ENCODE results near the gene RASSF10.

The RASSF10 gene

DNA sequence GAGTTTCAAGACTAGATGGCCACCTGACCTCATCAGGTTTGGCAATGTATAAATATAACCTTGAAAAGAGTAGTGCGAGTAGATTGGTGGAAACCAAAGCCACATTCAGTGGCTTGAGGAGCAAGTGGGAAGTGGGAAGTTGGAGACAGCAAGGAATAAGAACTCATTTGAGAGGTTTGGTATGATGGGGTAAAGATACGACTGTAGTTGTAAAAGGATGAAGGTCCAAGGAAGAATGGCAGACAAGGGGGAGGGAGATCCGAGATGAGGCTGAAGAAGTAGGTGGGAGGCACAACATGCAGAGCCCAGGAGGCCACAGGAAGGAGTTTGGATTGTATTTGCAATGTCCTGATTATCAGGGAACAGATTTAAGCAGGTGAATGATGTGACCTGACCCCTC lies 20.8 kb downstream of the RASSF10 start:
- in situ Hi-C loops (cut with HindIII; ENCODE audit: low sequenced_read_pairs), result no loop called here
- TF ChIP-seq, protein P1, sequence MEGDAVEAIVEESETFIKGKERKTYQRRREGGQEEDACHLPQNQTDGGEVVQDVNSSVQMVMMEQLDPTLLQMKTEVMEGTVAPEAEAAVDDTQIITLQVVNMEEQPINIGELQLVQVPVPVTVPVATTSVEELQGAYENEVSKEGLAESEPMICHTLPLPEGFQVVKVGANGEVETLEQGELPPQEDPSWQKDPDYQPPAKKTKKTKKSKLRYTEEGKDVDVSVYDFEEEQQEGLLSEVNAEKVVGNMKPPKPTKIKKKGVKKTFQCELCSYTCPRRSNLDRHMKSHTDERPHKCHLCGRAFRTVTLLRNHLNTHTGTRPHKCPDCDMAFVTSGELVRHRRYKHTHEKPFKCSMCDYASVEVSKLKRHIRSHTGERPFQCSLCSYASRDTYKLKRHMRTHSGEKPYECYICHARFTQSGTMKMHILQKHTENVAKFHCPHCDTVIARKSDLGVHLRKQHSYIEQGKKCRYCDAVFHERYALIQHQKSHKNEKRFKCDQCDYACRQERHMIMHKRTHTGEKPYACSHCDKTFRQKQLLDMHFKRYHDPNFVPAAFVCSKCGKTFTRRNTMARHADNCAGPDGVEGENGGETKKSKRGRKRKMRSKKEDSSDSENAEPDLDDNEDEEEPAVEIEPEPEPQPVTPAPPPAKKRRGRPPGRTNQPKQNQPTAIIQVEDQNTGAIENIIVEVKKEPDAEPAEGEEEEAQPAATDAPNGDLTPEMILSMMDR (IDR thresholded peaks at IDR 0.05; ENCODE audit: low read depth, low read length), result no peak
- H3K4me3 ChIP-seq (ENCODE audit: low read depth, low read length), result no peak overlapping the region
- DNase-seq (ENCODE audit: low read depth, low spot score), result no peak

DNA sequence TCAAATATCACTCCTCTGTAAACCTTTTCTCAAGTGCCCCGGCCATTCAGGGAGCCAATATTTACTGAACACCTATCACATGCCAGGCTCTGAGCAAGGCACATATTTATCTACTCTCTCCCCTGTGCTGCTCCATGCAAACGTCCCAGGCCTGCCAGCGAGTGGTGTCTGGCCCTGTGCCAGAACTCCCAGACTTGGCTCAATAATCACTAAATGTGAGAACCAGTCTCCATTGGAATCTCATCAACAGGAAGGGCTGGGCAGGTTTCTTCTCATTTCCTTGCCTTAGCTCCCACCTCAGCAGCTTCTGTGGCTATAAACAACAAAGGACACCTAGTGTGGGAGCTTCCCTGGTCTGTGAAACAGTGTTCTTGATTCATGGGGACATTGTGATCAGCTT lies 21.7 kb downstream of the RASSF10 start:
- in situ Hi-C loops (cut with HindIII; ENCODE audit: low sequenced_read_pairs), result no loop called here
- no peak overlapping the region for H3K4me3 ChIP-seq (ENCODE audit: low read depth, low read length)
- DNase-seq (ENCODE audit: low read depth, low spot score), result no peak
- TF ChIP-seq, protein P1 (IDR thresholded peaks at IDR 0.05; ENCODE audit: low read depth, low read length), result no peak

DNA sequence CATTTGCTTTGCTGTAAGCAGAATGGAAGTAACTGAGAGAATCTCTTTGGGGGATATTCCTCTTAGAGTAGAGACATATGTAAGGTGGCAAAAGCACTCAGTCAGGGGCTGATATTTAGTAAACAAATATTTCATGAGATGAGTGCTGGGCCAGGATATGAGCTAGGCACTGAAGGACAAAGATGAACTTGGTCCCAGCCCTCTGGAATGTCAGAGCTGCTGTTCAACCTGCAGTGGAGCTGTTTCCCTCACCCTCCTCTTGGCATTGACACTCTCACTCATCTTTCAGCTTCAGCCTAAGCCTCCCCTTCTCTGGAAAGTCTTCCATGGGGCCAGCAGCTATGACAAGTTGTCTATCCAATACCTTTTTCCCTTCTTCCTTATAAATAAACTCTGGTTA lies 22.2 kb downstream of the RASSF10 start:
- TF ChIP-seq, protein P1 (IDR thresholded peaks at IDR 0.05; ENCODE audit: low read depth, low read length), result no peak
- no peak overlapping the region for H3K4me3 ChIP-seq (ENCODE audit: low read depth, low read length)
- DNase-seq (ENCODE audit: low read depth, low spot score), result no peak
- in situ Hi-C loops (cut with HindIII; ENCODE audit: low sequenced_read_pairs), result no loop called here

DNA sequence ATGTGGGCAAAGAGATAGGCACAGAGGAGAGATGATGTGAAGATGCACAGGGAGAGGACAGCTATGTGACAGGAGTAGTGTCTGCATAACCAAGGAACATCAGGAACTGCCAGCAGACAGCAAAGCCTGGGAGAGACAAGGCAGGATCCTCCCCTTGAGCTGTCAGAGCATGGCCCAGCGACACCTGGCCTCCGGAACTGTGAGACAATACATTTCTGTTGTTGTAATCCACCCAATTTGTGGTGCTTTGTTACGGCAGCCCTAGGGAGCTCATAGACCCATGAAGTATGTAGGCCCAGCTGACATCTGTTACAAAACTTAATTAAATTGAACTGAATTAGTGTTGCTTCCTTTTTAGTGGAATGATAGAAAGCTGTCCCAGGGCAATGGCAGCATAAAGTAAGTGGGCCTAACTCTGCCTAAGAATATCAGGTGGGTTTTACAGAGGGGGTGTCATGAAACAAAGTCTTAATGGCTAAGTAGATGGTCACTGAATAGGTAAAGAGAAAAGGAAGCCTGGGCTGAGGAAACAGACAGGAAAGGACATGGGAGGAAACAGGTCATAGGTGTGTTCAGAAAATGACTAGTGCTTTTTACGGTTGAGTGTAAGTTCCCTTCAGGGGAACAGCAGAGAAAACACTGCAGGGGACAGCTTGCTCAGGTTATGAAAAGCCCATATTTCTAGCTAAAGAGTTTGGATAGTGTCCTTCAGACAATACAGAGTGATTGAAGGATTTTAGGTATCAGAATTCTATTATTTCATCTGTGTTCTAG lies 24.8 kb downstream of the RASSF10 start:
- no peak overlapping the region for H3K4me3 ChIP-seq (ENCODE audit: low read depth, low read length)
- in situ Hi-C loops (cut with HindIII; ENCODE audit: low sequenced_read_pairs), result no loop called here
- no peak for DNase-seq (ENCODE audit: low read depth, low spot score)
- TF ChIP-seq, protein P1 (IDR thresholded peaks at IDR 0.05; ENCODE audit: low read depth, low read length), result no peak

DNA sequence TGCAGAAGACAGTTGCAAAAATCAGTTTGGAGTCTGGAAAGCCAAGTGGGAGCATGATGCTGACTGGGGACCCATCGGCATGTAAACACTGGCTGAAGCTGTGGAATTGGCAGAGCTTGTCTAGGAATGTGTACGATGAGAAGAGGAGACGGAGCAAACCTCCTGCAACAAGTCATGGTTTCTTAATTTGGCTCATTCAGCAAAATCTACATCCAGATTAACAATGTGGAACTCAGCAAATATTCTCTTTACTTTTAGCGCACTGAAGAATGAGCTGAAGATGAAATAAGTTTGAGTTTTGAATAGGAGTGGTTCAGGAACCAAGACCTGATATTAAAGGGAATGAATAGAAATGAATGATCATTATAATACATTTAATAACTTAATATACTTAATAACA lies 26.6 kb downstream of the RASSF10 start:
- H3K4me3 ChIP-seq (ENCODE audit: low read depth, low read length), result no peak overlapping the region
- TF ChIP-seq, protein P1 (IDR thresholded peaks at IDR 0.05; ENCODE audit: low read depth, low read length), result no peak
- no peak for DNase-seq (ENCODE audit: low read depth, low spot score)
- in situ Hi-C loops (cut with HindIII; ENCODE audit: low sequenced_read_pairs), result no loop called here

DNA sequence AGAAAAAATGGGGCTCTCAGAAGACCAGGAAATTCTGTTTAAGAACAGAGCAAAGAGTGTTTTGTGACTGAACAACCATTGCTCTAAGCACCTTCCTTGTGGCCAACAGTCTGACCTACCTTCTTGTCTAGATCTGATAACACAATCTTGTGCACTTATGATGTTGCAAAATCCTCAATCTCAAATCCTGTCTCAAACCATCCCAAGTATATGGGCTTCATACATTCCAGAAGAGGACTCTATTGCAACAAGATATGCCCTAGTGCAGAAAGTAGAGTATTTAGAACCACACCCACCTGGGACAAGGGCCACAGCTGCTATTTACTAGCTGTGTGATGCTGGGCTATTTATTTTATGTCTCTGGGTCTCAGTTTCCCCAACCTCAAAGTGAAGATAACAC lies 27.1 kb downstream of the RASSF10 start:
- TF ChIP-seq, protein P1 (IDR thresholded peaks at IDR 0.05; ENCODE audit: low read depth, low read length), result no peak
- DNase-seq (ENCODE audit: low read depth, low spot score), result no peak
- in situ Hi-C loops (cut with HindIII; ENCODE audit: low sequenced_read_pairs), result no loop called here
- H3K4me3 ChIP-seq (ENCODE audit: low read depth, low read length), result no peak overlapping the region

Measured in astrocyte of the spinal cord (primary cell).